Activated CD8-positive, alpha-beta memory T cell treated with anti-CD3 and anti-CD28 coated beads, Interleukin-2, amount 50 U/mL, for 24 hours (primary cell): Measurements from ENCODE around the gene WNT7A.
"Not testable (repeated sequence)": the region's sequence is repeated elsewhere in the genome, so short reads cannot be mapped to it uniquely, and the experiment has no call there.

Source experiments
- DNase-seq: peaks from one replicate; pipeline ENCODE4 v3.0.0-alpha.2; 2020; ENCODE audit errors: extremely low read depth

Gene WNT7A

GRCh38 chr3:13879946-13880810 is at the start of gene WNT7A:
Gene WNT7A (minus strand): TSS chr3:13880071. CDS start chr3:13879816, 255 bp downstream.
- DNase-seq: no peak

GRCh38 chr3:13928741-13929140 is 48.9 kb upstream of the WNT7A start:
- not testable (repeated sequence) for DNase-seq

GRCh38 chr3:13927295-13927694 is 47.4 kb upstream of the WNT7A start:
- DNase-seq: no peak

- DNase-seq: no peak
Observed at GRCh38 chr3:13916375-13916774, 36.5 kb upstream of the WNT7A start.

- no peak for DNase-seq
Observed at GRCh38 chr3:13902648-13903238, 22.9 kb upstream of the WNT7A start.

GRCh38 chr3:13901935-13902584 is 22.2 kb upstream of the WNT7A start:
- no peak for DNase-seq

- DNase-seq: no peak
Observed at GRCh38 chr3:13898346-13898745, 18.5 kb upstream of the WNT7A start.

GRCh38 chr3:13896473-13897154 is 16.7 kb upstream of the WNT7A start:
- no peak for DNase-seq

GRCh38 chr3:13895155-13896105 is 15.6 kb upstream of the WNT7A start:
- DNase-seq: peak; percentile 86

- no peak for DNase-seq
Observed at GRCh38 chr3:13894807-13895154, 14.9 kb upstream of the WNT7A start.

- DNase-seq: no peak
Observed at GRCh38 chr3:13894096-13894806, 14.4 kb upstream of the WNT7A start.

- DNase-seq: no peak
Observed at GRCh38 chr3:13892304-13892703, 12.4 kb upstream of the WNT7A start.

- DNase-seq: no peak
Observed at GRCh38 chr3:13891492-13892073, 11.7 kb upstream of the WNT7A start.

- DNase-seq: no peak
Observed at GRCh38 chr3:13891017-13891392, 11.1 kb upstream of the WNT7A start.

GRCh38 chr3:13890377-13891016 is 10.6 kb upstream of the WNT7A start:
- no peak for DNase-seq

GRCh38 chr3:13888576-13888975 is 8.7 kb upstream of the WNT7A start:
- DNase-seq: no peak

- DNase-seq: no peak
Observed at GRCh38 chr3:13887495-13888300, 7.8 kb upstream of the WNT7A start.

- DNase-seq: no peak
Observed at GRCh38 chr3:13886593-13887129, 6.8 kb upstream of the WNT7A start.

GRCh38 chr3:13885704-13886010 is 5.8 kb upstream of the WNT7A start:
- no peak for DNase-seq
